ENCODE results near the gene SPHK1.

Gene SPHK1

DNA sequence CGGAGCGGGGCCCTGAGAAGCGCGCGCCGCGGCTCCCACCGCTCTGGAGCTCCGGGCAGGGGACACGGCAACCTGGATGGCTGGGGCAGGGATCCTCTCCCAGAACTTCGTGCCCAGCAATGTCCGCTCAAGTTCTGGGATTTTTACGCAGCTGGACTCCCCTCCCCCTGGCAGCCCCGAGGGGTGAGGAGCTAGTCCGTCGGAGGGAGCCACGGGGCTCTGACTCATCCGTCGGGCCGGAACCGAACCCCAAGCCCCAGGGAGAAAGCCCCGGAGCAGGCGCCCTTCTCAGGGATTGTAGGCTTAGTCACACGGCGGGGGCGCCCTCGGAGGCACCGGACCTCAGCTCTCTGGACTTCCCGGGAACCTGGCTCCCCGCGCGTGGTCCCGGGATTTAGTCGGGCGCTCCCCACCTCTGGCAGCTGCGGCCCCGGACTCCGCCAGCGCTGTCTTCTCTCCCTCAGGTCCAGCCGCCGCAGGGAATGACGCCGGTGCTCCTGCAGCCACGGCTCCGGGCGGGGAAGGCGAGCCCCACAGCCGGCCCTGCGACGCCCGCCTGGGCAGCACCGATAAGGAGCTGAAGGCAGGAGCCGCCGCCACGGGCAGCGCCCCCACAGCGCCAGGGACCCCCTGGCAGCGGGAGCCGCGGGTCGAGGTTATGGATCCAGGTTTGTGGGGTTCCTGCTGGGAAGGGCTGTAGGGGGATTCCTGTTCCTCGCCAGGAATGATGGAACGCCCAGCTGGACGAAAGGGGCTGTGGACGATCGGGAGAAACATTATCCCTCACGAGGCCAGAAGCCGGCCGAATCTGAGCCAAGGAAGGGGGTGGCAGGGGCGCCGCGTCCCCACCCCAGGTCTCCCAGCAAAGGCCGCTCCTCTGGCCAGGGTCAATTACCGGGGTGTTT lies 830 bp downstream of the SPHK1 start:
- DNase-seq (ENCODE audit: low spot score), result peak; percentile 66

DNA sequence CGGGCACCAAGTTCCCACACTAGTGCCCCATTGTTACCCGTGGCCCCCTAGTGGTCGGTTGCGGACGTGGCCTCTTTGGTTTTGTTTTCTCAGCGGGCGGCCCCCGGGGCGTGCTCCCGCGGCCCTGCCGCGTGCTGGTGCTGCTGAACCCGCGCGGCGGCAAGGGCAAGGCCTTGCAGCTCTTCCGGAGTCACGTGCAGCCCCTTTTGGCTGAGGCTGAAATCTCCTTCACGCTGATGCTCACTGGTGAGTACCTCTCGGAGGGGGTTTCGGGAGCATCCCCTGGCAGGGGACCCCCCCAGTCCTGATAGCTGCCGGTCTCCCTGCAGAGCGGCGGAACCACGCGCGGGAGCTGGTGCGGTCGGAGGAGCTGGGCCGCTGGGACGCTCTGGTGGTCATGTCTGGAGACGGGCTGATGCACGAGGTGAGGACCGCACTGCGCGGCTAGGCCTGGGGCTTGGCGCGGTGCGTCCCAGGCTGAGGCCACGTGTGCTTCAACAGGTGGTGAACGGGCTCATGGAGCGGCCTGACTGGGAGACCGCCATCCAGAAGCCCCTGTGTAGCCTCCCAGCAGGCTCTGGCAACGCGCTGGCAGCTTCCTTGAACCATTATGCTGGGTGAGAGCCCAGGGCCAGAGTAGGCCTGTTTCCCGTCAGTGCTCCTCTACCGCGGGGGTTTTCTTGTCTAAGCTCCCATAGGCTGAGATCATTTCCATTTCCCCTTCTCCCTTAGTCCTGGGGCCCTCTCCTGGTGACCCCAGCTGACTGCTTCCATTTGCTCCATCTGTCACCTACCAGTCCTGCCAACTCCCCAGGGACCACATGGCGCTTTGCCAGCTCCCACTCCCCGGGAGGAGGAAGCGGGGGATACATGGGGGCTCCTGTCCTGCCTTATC lies 1.7 kb downstream of the SPHK1 start:
- peak; percentile 92 for DNase-seq (ENCODE audit: low spot score)

DNA sequence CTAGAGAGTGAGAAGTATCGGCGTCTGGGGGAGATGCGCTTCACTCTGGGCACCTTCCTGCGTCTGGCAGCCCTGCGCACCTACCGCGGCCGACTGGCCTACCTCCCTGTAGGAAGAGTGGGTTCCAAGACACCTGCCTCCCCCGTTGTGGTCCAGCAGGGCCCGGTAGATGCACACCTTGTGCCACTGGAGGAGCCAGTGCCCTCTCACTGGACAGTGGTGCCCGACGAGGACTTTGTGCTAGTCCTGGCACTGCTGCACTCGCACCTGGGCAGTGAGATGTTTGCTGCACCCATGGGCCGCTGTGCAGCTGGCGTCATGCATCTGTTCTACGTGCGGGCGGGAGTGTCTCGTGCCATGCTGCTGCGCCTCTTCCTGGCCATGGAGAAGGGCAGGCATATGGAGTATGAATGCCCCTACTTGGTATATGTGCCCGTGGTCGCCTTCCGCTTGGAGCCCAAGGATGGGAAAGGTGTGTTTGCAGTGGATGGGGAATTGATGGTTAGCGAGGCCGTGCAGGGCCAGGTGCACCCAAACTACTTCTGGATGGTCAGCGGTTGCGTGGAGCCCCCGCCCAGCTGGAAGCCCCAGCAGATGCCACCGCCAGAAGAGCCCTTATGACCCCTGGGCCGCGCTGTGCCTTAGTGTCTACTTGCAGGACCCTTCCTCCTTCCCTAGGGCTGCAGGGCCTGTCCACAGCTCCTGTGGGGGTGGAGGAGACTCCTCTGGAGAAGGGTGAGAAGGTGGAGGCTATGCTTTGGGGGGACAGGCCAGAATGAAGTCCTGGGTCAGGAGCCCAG lies 2.8 kb downstream of the SPHK1 start:
- DNase-seq (ENCODE audit: low spot score), result no peak

- DNase-seq (ENCODE audit: low spot score), result no peak
Measured at GRCh38 chr17:76388966-76389888, 4.8 kb downstream of the SPHK1 start.

DNA sequence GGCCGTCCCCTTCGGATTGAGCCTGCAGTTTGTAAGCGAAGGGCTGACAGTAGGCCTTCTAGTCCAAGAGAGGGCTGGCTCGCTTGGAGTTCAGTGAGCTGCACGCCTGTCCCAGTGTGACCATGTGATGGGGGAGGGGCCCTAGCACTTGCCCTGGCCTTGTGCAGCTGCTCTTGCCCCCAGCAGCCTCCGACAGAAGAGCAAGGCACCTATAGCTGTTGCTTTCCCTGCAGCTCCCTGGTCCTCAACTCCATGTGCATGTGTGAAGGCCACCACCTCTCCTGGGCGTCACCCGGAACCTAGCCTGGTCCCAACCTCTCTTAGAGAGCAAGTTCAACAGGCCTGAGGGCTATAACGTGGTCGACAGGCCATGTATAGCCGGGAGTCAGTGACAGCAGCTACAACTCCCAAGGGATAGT lies 5.6 kb downstream of the SPHK1 start:
- DNase-seq (ENCODE audit: low spot score), result no peak

- no peak for DNase-seq (ENCODE audit: low spot score)
Measured at GRCh38 chr17:76391200-76391715, 6.8 kb downstream of the SPHK1 start.

- DNase-seq (ENCODE audit: low spot score), result no peak
Measured at GRCh38 chr17:76394166-76394565, 9.8 kb downstream of the SPHK1 start.

- no peak for DNase-seq (ENCODE audit: low spot score)
Measured at GRCh38 chr17:76395980-76396379, 11.6 kb downstream of the SPHK1 start.

- DNase-seq (ENCODE audit: low spot score), result no peak
Measured at GRCh38 chr17:76397184-76397583, 12.8 kb downstream of the SPHK1 start.

GRCh38 chr17:76397687-76398522 lies 13.5 kb downstream of the SPHK1 start:
- DNase-seq (ENCODE audit: low spot score), result peak; percentile 93

DNA sequence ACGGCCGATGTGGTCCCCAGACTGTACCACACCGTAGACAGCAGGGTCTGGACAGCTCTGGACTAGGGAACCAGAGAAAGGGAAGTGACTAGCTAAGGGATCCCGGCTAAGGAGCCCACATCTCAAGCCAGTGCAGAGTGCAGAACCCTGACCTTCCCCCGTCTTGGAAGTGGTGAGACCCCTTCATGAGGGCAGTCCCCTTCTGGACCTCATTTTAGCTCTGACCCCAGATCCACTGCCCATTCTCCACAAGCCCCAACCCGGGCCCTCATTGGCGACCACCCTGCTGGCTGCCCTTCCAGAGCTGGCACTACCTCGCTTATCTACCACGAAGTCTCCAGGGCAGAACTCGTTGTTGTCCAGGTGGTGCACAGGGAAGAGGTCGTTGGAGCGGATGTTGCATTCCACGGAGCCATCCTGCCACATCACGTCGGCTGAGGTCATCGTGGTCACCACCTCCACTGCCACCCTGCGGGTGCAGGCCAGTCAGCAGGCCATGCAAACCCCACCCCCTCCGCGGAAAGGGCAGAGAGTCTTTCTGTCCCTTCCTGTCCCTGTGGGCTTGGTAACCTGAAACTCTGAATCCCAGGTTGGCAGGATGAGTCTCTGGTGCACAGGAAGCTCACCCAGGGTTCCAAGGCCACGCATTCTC lies 14.2 kb downstream of the SPHK1 start:
- no peak for DNase-seq (ENCODE audit: low spot score)

DNA sequence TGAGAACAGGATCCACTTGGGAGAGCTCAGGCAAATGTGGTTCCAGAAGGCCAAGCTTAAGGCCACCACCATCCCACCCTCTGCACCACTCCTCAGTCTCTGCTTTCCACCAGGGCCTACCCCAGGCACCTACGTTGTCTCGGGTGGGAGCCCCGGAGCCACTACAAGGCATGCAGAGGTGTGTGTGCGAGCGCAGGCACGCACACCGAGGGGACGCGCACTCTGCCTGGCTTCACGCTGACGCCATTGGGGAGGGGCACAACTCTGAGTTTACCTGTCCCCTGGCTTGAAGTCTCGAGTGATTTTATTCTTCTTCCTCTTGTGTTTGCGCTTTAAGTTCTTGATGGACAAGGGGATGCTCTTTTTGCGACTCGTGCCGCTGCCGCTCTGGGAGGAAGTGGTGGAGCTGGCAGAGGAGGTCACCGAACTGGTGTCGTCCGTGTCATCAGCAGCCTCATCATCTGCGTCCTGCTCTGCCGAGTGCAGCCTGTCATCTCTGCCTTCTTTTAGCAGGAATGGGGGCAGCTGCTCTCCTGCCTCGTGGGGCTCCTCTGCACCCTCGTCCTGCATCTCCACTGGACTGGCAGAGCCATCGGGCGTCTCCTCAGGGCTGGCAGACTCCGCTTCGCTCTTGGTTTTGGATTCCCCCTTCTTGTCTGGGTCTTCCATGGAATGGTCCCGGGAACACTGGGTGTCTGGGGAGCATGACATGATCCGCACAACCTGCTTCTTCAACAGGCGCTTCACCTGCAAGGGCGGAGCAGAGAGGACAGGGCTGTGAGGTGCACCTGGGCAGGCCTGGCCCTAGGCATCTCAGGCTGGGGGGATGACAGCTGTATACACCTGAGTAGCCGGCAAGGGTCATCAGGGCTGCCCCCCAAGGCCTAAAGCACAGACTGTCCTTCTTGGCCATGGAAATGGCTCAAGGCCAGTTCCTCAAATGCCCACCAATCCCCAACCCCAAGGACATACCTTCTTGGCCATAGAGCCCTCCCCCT lies 15.1 kb downstream of the SPHK1 start:
- DNase-seq (ENCODE audit: low spot score), result no peak

DNA sequence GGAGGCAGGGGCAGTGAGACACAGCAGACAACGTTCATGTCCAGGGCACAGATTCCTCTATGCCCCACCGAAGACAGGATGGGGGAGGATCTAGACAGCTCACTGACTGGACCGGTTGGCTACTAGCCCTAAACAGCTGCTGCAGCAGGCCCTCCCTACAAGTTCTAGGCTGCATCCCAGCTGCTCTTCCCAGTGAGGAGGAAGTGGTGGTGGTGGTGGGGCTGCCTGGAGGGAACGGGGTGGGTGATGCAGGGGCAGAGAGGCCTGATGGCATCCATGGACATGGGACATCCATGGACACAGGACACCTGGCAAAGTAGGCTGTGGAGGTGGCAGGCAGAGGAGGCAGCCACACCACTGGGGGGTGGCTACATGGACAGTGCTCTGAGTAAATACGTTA lies 18.3 kb downstream of the SPHK1 start:
- no peak for DNase-seq (ENCODE audit: low spot score)

- no peak for DNase-seq (ENCODE audit: low spot score)
Measured at GRCh38 chr17:76404256-76404655, 19.8 kb downstream of the SPHK1 start.

- no peak for DNase-seq (ENCODE audit: low spot score)
Measured at GRCh38 chr17:76404976-76405563, 20.7 kb downstream of the SPHK1 start.

GRCh38 chr17:76405607-76405966 lies 21.2 kb downstream of the SPHK1 start:
- DNase-seq (ENCODE audit: low spot score), result no peak

- DNase-seq (ENCODE audit: low spot score), result no peak
Measured at GRCh38 chr17:76405967-76406647, 21.7 kb downstream of the SPHK1 start.

Data from AG08395 (cell line).